Gastrocnemius medialis (tissue), 4 donors: ENCODE data around the gene GABRB1.

Source experiments
- POLR2A ChIP-seq, 2 donors: fragments of 450-650 bp; IDR thresholded peaks; one replicate each; pipeline ENCODE4 v1.6.1; 2017; ENCODE audit warnings: antibody characterized with exemption in 2 of 2, mild to moderate bottlenecking in 2 of 2, moderate library complexity in 2 of 2
- TF ChIP-seq, protein P1 (sequence below), 5 experiments: fragments of 450-650 bp in 3 of 5; fragments of 200-600 bp in 2 of 5; sonication (generic) in 2 of 5; IDR thresholded peaks in 4 of 5; conservative IDR thresholded peaks in 1 of 5; 1 replicate in 4 of 5; 2 replicates in 1 of 5; pipeline ENCODE4 v1.5.1; 2016 to 2019; ENCODE audit warnings: antibody characterized with exemption in 5 of 5, mild to moderate bottlenecking in 3 of 5, moderate library complexity in 3 of 5

DNA sequence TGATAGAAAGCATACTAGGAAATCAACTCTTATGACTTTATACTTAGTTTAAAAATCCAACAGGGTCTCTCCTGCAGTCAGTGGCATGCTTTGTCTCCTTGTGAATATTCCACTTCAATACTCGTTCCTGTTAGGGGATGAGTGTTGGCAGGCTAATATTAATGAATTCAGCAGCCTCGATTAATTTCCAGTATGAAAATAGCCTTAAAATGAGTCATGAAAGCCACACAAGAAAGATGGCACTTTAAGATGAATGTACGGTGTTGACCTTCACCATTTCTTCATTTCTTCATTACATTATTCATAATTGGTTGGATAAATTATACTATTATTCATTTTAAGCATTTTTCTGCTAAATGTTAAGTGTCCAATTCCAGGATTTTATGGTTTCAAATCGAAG lies 29.2 kb downstream of the GABRB1 start:
- TF ChIP-seq, protein P1, sequence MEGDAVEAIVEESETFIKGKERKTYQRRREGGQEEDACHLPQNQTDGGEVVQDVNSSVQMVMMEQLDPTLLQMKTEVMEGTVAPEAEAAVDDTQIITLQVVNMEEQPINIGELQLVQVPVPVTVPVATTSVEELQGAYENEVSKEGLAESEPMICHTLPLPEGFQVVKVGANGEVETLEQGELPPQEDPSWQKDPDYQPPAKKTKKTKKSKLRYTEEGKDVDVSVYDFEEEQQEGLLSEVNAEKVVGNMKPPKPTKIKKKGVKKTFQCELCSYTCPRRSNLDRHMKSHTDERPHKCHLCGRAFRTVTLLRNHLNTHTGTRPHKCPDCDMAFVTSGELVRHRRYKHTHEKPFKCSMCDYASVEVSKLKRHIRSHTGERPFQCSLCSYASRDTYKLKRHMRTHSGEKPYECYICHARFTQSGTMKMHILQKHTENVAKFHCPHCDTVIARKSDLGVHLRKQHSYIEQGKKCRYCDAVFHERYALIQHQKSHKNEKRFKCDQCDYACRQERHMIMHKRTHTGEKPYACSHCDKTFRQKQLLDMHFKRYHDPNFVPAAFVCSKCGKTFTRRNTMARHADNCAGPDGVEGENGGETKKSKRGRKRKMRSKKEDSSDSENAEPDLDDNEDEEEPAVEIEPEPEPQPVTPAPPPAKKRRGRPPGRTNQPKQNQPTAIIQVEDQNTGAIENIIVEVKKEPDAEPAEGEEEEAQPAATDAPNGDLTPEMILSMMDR (IDR thresholded peaks at IDR 0.05 in 4 of 5, conservative IDR thresholded peaks at IDR 0.05 in 1 of 5): no peak
- no peak for TF ChIP-seq POLR2A (IDR thresholded peaks at IDR 0.05)
